ENCODE results near the gene CCDC148.
"Not testable (repeated sequence)": the region's sequence is repeated elsewhere in the genome, so short reads cannot be mapped to it uniquely, and the experiment has no call there.

The CCDC148 gene

GRCh38 chr2:158482594-158482993, 26.0 kb upstream of the CCDC148 start:
- no peak for DNase-seq (ENCODE audit: low read depth in 2 of 2)

GRCh38 chr2:158481116-158481515, 24.6 kb upstream of the CCDC148 start:
- DNase-seq (ENCODE audit: low read depth in 2 of 2), result no peak

GRCh38 chr2:158478816-158479215, 22.3 kb upstream of the CCDC148 start:
- no peak for DNase-seq (ENCODE audit: low read depth in 2 of 2)

- DNase-seq (ENCODE audit: low read depth in 2 of 2), result no peak
Measured at GRCh38 chr2:158478237-158478636, 21.7 kb upstream of the CCDC148 start.

- no peak for DNase-seq (ENCODE audit: low read depth in 2 of 2)
Measured at GRCh38 chr2:158477202-158477601, 20.6 kb upstream of the CCDC148 start.

GRCh38 chr2:158474526-158475011, 18.0 kb upstream of the CCDC148 start:
- DNase-seq (ENCODE audit: low read depth in 2 of 2), result not testable (repeated sequence)

GRCh38 chr2:158473719-158474392, 17.3 kb upstream of the CCDC148 start:
- DNase-seq (ENCODE audit: low read depth in 2 of 2), result no peak

- DNase-seq (ENCODE audit: low read depth in 2 of 2), result not testable (repeated sequence)
Measured at GRCh38 chr2:158473300-158473699, 16.7 kb upstream of the CCDC148 start.

GRCh38 chr2:158472829-158473228, 16.3 kb upstream of the CCDC148 start:
- DNase-seq (ENCODE audit: low read depth in 2 of 2), result not testable (repeated sequence)

GRCh38 chr2:158467248-158467647, 10.7 kb upstream of the CCDC148 start:
- DNase-seq (ENCODE audit: low read depth in 2 of 2), result no peak

GRCh38 chr2:158464426-158465281, 8.1 kb upstream of the CCDC148 start:
- no peak for DNase-seq (ENCODE audit: low read depth in 2 of 2)

- DNase-seq (ENCODE audit: low read depth in 2 of 2), result no peak
Measured at GRCh38 chr2:158463496-158464095, 7.0 kb upstream of the CCDC148 start.

- no peak for DNase-seq (ENCODE audit: low read depth in 2 of 2)
Measured at GRCh38 chr2:158460632-158461297, 4.2 kb upstream of the CCDC148 start.

GRCh38 chr2:158459161-158460003, 2.8 kb upstream of the CCDC148 start:
- no peak for DNase-seq (ENCODE audit: low read depth in 2 of 2)

GRCh38 chr2:158458617-158458920, 2.0 kb upstream of the CCDC148 start:
- no peak for DNase-seq (ENCODE audit: low read depth in 2 of 2)

GRCh38 chr2:158457826-158458616, 1.5 kb upstream of the CCDC148 start:
- peak in 1 of 2 donors; percentile 7 for DNase-seq (ENCODE audit: low read depth in 2 of 2)

- DNase-seq (ENCODE audit: low read depth in 2 of 2), result peak; percentile 8 to 9
Measured at GRCh38 chr2:158457092-158457825, 706 bp upstream of the CCDC148 start.

- DNase-seq (ENCODE audit: low read depth in 2 of 2), result no peak
Measured at GRCh38 chr2:158443606-158444005, 12.9 kb downstream of the CCDC148 start.

- not testable (repeated sequence) for DNase-seq (ENCODE audit: low read depth in 2 of 2)
Measured at GRCh38 chr2:158439062-158439461, 17.5 kb downstream of the CCDC148 start.

- not testable (repeated sequence) for DNase-seq (ENCODE audit: low read depth in 2 of 2)
Measured at GRCh38 chr2:158433716-158434115, 22.8 kb downstream of the CCDC148 start.
